ENCODE data around the gene TES. TPM values are rescaled to one million over a fixed set of nuclear protein-coding genes. Genes with fewer than 3 reads are reported as not detected.

Gene TES
- total and polyA plus RNA-seq, 2 of the 8 experiments (the other 6 are each of a cell fraction or from before 2014, with no cell fraction given) = 18.2 to 36.3 TPM

DNA sequence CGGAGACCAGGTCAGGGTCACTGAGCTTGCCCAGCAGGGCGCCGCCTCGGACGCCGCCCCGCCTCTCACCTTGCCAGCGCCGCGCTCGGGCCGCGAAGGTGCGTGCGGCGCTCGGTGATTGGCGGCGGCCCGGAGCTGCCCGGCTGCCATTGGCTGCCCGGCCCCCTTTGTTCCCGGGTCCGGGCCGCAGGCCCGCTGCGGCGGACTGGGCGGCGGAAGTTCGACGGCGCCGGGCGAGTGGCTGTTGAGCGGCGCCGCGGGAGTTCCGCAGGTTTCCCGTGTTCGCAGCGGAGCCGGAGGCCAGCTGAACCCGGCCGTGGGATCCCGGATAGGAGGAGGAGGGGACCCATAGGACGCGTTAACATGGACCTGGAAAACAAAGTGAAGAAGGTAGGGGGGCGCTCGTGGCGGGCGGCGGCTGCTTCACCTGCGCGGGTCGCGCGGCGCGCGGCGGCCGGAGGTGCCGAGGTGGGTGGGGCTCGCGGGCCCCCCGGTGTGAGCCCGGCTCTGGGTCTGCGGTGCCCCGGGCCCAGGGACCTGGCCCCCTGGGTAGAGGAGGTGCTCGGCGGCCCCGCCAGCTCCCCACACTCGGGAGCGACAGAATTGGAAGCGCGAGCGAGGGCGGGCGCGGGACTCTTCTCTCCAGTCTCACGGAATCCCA, at the start of gene TES (continued):
- TF ChIP-seq TBP (IDR thresholded peaks at IDR 0.05; ENCODE audit: low read depth, low read length) = 0 out of 2 replicates have a peak, but pooled peaks have one; percentile 39
